DMS 273 (cell line): ENCODE results near the gene TRPV6.

Source experiments
- DNase-seq: peaks from one replicate; lab custom pipeline; 2025; ENCODE audit not compliant: unreplicated experiment; lab: John Stamatoyannopoulos, UW

TRPV6 gene

DNA sequence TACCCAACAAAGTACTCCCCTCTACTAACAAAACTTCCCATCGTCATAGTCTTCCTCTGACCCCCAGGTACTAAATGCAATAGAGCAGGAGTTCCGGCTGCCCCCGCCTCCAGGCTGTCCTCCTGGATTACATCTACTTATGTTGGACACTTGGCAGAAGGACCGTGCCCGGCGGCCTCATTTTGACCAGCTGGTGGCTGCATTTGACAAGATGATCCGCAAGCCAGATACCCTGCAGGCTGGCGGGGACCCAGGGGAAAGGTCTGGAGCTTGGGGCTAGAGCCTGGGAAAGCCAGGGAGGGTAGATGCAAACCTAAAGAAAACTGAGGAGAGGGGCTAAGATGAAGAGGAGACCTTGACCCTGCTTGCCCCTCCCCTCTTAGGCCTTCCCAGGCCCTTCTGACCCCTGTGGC is 15.4 kb downstream of the TRPV6 start:
- DNase-seq: no peak

DNA sequence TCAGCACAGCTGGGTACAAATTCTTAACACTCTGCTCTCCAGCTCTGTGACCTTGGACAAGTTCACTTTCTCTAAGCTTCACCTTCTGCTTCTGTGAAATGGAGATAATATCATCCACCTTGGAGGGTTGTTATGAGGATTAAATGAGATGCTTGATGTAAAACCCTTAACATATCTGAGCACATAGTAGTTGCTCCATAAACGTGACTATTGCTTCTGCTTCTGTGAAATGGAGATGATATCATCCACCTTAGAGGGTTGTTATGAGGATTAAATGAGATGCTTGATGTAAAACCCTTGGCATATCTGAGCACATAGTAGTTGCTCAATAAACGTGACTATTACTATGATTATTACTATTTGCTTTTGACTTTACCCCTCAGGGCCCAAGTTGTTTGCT is 16.1 kb downstream of the TRPV6 start:
- DNase-seq: no peak

DNA sequence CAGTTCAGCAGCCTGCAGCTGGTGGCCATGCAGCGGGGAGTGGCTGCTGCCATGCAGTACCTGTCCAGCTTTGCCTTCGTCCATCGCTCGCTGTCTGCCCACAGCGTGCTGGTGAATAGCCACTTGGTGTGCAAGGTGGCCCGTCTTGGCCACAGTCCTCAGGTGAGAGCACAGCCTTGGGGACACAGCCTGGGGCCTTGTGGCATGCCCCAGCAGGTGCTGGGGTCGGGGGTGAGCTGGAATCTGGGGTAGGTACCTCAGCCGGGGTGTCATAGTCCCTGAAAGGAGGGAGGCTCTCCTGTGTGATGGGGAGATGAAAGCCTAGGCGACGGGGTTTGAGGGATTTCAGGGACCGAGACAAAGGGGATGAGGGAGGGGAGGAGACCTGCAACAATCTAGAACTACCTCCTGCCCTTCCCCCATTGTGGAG is 16.5 kb downstream of the TRPV6 start:
- no peak for DNase-seq

DNA sequence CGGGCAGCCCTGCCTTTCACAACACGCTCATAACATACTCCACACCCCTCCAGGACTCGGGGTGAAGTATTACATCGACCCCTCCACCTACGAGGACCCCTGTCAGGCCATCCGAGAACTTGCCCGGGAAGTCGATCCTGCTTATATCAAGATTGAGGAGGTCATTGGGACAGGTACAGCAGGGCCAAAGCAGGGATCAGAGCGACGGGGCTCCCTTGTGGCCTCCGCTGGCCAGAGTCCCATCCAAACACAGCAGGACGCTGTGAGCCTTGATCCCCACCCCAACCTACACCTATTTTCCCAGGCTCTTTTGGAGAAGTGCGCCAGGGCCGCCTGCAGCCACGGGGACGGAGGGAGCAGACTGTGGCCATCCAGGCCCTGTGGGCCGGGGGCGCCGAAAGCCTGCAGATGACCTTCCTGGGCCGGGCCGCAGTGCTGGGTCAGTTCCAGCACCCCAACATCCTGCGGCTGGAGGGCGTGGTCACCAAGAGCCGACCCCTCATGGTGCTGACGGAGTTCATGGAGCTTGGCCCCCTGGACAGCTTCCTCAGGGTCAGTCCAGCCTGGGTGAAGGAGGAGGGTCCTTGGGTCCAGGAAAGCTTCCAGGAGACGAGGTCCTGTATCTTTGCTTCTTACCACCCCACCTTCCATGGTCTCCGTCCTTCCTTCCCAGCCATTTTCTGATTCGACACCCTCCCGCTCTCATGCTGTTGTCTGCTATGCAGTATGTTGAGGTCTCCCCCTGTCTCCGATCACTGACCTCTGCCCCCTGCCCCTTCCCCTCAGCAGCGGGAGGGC is 17.2 kb downstream of the TRPV6 start:
- no peak for DNase-seq

DNA sequence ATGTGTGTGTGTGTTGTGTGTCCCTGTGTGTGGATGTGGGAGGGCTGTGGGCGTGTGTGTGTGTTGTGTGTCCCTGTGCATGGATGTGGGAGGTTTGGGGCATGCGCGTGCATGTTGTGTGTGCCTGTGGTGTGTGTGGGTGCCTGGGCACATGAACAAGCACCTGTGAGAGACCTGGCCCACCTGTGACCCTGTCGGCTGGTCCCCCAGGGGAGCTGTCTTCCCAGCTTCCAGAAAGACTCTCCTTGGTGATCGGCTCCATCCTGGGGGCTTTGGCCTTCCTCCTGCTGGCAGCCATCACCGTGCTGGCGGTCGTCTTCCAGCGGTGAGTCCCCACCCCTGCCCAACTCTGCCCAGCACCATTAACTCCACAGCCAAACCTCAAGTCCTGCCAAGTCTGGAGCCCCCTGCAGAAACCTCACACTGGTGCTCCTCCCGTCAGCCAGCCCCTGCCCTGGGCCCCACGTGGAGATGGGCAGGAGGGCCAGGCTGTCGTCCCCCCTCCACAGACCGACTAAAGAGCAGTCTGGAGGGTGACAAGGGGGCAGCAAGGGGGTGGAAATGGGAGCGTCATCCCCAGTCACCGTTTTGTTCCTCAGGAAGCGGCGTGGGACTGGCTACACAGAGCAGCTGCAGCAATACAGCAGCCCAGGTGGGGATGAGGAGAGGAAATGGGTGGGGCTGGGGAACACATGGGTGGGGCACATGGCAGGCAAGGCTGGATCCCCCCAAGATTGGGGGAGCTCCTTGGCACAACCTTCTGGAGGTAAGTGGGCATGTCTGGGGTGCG is 18.0 kb downstream of the TRPV6 start:
- no peak for DNase-seq

DNA sequence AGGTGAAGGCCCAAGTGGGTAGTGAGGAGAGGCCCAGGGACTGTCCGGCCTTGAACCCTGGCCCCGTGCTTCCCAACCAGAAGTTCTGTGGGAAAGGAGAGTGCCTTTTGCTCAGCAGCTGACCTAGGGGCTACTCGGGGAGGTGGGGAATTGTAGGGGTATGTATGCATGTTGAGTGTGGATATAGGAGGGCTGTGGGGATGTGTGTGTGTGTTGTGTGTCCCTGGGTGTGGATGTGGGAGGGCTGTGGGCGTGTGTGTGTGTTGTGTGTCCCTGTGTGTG is 18.5 kb downstream of the TRPV6 start:
- no peak for DNase-seq

DNA sequence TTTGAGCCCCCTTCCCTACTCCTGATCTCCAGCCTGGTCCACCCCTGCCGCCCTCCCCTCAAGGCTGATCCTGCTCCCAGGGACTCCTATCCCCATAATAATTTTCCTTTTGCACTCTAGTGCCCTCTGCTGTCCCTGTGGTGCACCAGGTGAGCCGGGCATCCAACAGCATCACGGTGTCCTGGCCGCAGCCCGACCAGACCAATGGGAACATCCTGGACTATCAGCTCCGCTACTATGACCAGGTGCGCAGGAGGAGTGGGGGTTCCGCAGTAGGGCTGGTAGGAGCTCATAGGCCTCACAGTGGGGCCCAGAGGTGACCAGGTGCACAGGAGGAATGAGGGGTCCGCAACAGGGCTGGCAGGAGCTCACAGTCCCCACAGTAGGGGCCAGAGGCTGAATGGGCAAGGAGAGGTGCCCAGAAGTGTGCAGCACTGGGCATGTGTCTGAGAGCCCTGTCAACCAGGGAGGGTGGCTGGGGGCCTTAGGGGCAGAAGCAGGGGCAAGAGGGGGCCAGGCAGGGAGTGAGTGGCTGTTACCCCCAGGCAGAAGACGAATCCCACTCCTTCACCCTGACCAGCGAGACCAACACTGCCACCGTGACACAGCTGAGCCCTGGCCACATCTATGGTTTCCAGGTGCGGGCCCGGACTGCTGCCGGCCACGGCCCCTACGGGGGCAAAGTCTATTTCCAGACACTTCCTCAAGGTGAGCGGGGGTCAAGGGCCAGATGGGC is 19.0 kb downstream of the TRPV6 start:
- DNase-seq: peak; percentile 45

DNA sequence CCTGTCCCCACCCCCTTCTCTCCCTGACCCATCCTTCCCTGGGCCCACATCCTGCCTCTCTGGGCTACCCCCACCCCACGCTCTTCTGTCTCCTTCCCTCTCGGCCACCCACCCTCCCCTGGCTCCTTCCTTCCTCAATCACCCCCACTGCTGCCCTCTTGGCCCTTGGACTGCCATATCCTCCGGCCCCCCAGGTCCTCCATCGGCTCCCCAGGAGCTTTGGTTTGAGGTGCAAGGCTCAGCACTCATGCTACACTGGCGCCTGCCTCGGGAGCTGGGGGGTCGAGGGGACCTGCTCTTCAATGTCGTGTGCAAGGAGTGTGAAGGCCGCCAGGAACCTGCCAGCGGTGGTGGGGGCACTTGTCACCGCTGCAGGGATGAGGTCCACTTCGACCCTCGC is 19.8 kb downstream of the TRPV6 start:
- no peak for DNase-seq

DNA sequence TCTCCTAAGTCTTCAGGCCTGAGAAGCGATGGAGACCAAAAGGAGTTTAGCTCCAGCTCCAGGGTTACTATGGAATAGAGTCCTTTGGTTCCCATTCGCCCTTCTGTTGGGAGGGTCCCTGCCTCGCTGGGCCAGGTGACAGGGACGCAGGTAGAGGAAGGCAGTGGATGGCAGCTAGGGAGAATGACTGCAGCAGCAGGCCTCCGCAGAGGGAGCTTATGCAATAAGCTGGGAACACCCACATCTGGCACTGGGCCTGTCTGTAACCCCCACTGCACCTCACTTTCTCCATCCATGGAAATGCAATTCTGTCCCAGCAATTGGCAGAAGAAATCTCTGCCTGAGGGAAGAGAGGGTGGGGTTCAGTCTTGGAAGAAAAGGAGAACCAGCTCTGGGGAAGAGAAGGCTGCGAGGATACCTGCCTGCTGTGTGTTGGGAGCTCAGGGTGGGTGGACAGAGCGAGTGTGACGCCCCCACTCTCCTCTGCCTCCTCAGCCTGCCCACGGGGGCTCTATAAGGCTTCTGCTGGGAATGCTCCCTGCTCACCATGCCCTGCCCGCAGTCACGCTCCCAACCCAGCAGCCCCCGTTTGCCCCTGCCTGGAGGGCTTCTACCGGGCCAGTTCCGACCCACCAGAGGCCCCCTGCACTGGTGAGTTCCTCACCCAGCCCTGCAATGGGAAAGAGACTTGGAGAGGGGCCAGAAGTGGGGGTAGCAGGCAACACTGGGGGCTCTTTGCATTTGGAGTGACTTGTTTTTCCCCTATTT is 20.4 kb downstream of the TRPV6 start:
- no peak for DNase-seq

DNA sequence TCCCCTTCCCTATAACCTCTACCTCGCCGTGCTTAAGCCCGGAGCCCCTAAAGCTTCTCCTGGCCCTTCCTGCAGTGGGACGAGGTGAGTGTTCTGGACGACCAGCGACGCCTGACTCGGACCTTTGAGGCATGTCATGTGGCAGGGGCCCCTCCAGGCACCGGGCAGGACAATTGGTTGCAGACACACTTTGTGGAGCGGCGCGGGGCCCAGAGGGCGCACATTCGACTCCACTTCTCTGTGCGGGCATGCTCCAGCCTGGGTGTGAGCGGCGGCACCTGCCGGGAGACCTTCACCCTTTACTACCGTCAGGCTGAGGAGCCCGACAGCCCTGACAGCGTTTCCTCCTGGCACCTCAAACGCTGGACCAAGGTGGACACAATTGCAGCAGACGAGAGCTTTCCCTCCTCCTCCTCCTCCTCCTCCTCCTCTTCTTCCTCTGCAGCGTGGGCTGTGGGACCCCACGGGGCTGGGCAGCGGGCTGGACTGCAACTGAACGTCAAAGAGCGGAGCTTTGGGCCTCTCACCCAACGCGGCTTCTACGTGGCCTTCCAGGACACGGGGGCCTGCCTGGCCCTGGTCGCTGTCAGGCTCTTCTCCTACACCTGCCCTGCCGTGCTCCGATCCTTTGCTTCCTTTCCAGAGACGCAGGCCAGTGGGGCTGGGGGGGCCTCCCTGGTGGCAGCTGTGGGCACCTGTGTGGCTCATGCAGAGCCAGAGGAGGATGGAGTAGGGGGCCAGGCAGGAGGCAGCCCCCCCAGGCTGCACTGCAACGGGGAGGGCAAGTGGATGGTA is 21.5 kb downstream of the TRPV6 start:
- DNase-seq: no peak

DNA sequence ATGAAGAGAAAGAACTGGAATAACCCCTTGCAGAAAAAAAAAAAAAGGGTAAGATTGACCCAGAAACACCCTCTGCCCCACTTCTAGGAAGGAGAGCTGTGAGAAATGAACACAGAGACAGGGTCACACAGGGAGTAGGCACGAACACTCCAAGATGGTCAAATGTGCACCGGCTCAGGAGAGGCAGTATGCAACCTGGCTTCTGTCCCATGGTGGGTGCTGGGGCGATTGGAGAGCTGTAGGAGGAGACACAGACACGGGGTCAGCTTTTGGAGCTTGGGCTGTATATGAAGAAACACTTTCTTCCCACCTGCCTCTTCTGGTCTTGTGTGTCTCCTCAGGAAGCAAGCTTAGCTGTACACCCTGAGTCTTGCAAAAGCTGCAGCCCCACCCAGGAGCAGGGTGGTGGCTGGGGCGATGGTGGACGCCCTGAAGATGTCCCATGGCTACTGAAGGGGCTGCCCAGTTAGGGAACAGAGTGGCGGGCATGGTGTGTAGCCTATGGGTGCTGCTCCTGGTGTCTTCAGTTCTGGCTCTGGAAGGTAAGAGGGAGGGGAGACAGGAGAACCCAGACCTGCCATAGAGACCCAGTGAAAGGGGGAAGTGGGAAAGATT is 22.7 kb downstream of the TRPV6 start:
- DNase-seq: no peak

DNA sequence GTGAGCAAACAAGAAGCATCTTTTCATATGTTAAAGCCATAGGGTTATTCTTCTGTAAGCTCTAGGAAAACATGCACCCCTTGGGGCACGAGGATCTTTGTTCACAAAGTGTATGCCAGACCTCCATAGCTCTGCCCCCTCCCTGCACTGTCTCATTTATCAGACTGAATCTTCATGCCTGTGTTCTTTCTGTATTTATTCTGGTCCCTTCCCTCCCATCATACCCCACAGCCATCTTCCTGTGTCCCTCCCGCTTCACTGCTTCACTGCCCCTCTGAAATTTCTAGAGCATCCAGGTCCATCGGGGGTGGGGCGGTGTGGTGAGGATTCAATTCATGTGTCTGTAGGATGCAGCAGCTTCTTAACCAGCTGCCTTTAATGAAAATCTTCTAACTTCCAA is 23.2 kb downstream of the TRPV6 start:
- DNase-seq: no peak

DNA sequence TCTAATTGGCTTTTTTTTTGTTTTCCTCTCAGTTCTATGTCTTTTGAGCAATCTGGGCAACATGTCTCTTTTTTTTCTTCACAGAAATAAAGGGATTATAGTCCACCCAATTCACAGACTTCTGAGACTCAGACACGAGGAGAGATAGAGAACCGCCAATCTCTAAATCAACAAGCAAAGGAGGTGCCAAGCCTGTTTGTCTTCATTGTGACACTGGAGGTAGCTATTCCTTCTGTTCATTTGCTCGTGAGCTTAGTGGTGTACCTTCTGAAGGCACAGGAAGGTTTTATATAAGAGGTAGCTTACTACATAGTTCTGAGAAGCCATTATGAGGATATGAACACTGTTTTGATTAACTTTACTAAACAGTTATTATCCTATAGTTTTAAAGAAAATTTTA is 24.6 kb downstream of the TRPV6 start:
- DNase-seq: no peak

DNA sequence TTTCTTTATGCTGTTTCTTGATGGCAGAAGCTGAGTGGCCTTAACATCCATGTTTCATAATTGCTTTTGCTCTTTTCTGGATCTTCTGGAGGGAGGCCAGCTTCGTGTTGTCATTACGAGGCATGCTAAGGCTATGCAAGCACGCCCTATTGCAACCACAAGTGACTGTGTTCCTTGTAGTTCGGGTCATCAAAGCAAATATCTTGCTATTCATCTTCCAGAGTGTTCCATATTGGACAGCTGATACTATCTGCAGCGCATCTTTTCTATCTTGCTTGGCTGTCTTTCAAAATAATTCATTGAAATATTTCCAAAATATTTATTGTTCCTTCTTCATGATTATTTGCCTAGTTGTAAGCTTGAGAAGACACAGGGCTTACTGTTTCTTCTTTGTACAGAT is 25.7 kb downstream of the TRPV6 start:
- no peak for DNase-seq

DNA sequence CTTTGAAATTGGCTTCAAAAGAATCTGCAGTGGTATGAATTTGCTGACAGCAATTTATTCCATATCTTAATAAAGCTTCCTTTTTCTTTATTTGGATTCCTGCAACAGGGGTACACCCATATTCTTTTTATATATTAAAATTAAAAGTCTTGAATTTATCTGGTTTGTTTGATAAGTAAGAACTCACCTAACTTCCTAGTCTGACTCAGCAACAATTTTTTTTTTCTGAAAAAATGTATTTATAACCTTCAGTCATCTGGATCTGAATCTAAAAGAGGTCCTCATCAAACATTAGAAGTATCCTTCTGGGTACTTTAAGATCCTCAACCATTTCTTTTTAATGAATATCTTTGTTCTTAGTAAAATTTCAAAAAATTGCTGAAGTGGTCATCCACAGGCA is 26.1 kb downstream of the TRPV6 start:
- DNase-seq: no peak

DNA sequence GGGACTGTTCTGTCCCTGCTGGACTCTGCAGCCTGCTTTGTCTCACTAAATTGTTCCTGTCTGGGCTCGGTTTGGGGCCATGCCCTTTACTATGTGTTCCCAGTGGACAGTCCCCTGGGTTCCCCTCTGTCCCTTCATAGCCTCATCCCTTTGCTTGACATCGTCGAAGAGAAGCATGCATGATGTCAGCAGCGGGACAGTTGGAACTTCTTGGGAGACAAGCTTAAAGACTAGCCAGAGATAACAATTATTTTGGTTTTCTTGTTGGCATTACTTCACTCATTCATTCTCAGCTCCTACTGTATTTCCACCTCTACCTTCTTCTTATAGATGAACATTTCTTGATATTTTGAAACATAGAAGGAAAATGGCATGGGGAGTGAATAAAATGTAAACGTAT is 27.9 kb downstream of the TRPV6 start:
- DNase-seq: no peak

DNA sequence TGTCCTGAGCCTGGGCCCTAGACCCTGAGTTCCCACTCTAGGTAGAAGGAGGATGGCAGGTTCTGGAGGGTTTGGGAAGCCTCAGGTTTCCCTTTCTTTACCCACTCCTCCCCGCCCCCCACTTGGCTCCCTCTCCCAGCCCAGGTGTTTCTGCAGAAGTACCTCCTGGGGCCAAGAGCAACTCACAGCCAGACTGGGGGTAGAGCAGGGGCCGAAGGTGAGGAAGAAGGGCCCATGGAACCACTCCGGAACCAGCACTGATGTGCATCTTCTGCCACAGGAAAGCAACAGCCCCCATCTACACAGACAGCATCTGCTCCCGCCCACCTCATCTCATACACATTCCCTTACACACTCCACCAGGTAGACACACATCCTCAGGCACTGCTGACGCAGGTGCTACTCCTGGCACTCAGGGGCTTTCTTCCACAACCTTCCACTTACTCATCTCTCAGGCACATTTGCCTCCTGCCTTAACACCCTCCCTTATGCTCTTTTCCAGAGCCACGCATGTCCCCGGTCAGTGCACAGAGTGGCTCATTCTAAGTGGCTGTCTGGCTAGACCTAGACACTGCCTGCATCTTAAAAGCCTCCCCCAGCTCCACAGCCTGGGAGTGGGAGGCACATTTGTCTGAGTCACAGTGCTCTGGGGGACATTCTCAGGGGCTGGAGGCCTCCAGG is 28.8 kb downstream of the TRPV6 start:
- no peak for DNase-seq

DNA sequence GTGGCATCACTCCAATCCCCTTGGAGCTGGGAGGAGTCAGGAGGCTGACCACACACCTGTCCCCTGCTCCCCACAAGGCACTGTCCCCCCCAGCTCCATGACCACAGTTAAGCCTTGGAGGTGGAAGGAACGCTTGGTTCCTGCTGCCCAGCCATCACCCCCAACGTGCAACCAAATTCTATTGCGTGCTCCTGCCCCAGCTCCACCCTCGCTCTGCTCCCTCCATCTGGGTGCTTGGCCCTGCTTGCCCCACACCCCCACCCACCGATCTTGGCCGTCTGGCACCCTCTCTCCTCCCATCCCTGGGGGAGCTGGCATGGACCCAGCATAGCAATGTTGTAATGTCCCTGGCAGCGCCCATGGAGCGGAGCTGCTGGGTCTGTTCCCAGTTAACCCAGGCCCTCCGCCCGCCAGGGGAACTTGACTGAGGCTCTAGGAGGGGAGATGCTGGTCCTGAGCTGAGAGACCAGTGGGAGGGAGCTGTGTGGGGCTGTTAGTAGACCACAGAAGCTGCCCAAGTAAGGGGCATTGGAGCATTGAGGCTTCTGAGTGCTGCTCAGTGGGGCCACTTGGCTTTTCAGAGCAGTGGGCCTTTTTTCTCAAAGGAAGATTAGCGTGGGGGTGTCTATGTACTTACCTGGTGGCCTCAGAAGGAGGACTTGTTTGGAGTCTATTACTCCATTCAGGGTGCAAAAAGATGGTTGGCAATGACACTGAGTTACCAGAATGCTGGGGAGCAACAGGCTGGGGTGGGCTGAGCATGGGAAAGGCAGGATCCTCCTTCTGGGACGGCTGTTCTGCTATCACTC is 29.6 kb downstream of the TRPV6 start:
- peak; percentile 11 for DNase-seq
